Esophagus (tissue), 2 donors: ENCODE data around the gene HOXD3. TPM values are rescaled to one million over a fixed set of nuclear protein-coding genes. Genes with fewer than 3 reads are reported as not detected.

Experiments
- H3K27ac ChIP-seq, 2 donors: one replicate each; pipeline ENCODE4 v1.5.1; 2013; ENCODE audit warnings: low read depth in 2 of 2, mild to moderate bottlenecking in 2 of 2, inconsistent platforms in 1 of 2, low read length in 1 of 2, moderate library complexity in 1 of 2
- H3K27me3 ChIP-seq, 2 donors: one replicate each; pipeline ENCODE4 v1.6.1; 2013; ENCODE audit warnings: low read length in 2 of 2, control low read depth in 1 of 2, mild to moderate bottlenecking in 1 of 2; ENCODE audit not compliant: insufficient read depth in 2 of 2, control insufficient read depth in 1 of 2
- H3K36me3 ChIP-seq, 2 donors: one replicate each; pipeline ENCODE4 v1.6.1; 2013; ENCODE audit warnings: low read length in 1 of 2; ENCODE audit not compliant: control insufficient read depth in 2 of 2, insufficient read depth in 2 of 2
- H3K4me1 ChIP-seq, 2 donors: one replicate each; pipeline ENCODE4 v1.6.1; 2013; ENCODE audit warnings: low read length in 1 of 2; ENCODE audit not compliant: control insufficient read depth in 2 of 2, insufficient read depth in 2 of 2
- H3K4me3 ChIP-seq, 2 donors: one replicate each; pipeline ENCODE4 v1.5.1; 2013; ENCODE audit warnings: low read length in 2 of 2, mild to moderate bottlenecking in 2 of 2, low read depth in 1 of 2, moderate library complexity in 1 of 2
- H3K9me3 ChIP-seq, 2 donors: one replicate each; pipeline ENCODE4 v1.6.1; 2013; ENCODE audit warnings: mild to moderate bottlenecking in 2 of 2, low read depth in 1 of 2, low read length in 1 of 2, moderate library complexity in 1 of 2; ENCODE audit not compliant: control insufficient read depth in 2 of 2, insufficient read depth in 1 of 2
- WGBS, 2 donors: extraction: QIAGEN DNeasy Blood & Tissue Kit; methylation state at CpG; one replicate each; pipeline ENCODE4 v1.1.7; 2013; 5-methylcytosine and 5-hydroxymethylcytosine counted together
- polyA plus RNA-seq, 2 donors: library from polyadenylated mRNA; stranded (reverse); fragments of 200-250 nt; gene quantifications; one replicate each; pipeline ENCODE4 v1.2.3, GENCODE V29; 2013
- donor health status: healthy with polysubstance abuse.
- donor health status: Bipolar disorder and iron deficiency.

HOXD3 gene
- polyA plus RNA-seq, 2 donors: 0.35 to 0.77 TPM

DNA sequence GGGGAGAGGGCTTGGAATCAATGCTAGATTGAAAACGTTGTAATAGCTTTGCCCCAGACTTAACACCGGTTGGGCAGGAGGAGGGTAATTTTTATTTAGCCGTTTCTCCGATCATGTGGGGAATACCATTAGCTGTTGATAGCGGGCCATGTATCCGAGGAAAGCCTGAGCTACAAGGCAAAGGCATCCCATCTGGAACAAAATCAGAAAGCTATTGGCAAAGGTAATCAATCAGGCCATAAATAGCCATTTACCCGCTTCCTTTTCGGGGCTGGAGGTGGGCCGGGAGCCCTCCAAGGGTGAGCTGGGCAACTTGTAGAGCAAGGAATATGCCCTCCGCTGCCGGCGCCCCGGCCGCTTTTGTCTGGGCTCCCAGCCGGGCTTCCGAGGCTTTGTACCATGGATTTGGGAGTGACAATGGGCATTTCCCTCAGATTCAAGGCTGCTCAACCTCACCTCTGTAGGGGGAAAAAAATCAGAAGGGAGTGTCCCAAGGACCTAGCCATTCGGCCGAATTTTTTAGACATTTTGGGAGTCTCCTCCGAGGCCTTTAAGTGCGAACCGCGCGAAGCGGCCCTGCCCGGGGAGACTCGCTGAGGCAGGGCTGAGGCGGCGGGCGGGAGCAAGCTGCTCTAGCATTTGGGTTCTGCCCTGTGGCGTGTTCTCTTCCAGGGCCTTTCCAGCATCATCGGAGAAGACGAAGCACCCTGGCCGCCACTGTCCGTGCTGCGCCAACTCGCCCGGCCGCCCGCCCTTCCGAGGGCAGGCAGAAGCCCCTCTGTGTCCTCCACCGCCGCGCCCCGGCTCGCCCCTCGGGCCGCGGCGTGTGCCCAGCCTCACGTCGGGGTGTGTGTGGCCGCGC lies 35.7 kb upstream of the HOXD3 start:
- H3K27ac ChIP-seq: peak overlapping the region in 1 of 2 donors; percentile 17
- peaks cover 0 to 6% of the 10 kb centered on the region in 2 donors for H3K4me1 ChIP-seq
- peak overlapping the region in 1 of 2 donors; percentile 34 for H3K4me3 ChIP-seq
- H3K36me3 ChIP-seq: no peaks in the 10 kb centered on the region
- 17% methylated on average over 49 to 53 of the region's 53 CpGs for WGBS, 2 donors
- peaks cover 12 to 72% of the 10 kb centered on the region in 2 donors for H3K27me3 ChIP-seq
- peaks cover 7 to 11% of the 10 kb centered on the region in 2 donors for H3K9me3 ChIP-seq

DNA sequence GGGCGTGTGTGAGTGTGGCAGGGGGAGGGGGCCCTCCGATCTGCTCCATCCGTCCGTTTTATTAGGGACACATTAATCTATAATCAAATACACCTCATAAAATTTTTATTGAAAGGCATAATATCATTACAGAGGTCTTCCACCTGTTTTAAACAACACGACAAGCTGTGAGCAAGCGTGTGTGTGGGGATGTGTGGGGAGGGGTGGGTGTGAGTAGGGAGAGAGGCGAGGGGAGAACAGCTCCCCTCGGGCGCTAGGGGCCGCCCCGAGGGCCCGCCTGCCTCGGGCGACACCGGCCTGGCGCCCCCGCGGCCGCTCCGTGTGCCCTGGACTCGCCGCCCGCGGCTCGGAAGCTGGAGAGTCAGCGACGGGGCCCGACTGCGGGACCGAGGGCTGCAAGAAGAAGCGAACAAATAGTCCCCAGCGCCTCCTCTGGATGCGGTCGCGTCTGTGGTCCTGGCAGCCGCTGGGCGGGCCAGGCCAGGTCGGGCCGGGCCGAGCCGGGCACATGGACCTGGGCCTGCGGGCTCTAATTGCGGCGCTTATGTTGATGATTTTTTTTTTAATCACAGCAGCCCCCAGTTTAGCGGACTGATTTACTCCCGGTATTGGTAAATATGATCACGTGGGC lies 34.9 kb upstream of the HOXD3 start:
- peak overlapping the region; percentile 34 to 36 for H3K4me3 ChIP-seq

DNA sequence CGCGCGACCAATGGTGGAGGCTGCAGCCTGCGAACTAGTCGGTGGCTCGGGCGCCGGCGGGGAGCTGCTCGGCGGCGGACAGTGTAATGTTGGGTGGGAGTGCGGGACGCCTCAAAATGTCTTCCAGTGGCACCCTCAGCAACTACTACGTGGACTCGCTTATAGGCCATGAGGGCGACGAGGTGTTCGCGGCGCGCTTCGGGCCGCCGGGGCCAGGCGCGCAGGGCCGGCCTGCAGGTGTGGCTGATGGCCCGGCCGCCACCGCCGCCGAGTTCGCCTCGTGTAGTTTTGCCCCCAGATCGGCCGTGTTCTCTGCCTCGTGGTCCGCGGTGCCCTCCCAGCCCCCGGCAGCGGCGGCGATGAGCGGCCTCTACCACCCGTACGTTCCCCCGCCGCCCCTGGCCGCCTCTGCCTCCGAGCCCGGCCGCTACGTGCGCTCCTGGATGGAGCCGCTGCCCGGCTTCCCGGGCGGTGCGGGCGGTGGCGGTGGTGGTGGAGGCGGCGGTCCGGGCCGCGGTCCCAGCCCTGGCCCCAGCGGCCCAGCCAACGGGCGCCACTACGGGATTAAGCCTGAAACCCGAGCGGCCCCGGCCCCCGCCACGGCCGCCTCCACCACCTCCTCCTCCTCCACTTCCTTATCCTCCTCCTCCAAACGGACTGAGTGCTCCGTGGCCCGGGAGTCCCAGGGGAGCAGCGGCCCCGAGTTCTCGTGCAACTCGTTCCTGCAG lies 34.3 kb upstream of the HOXD3 start, which contains the start of gene HOXD9:
TSS of gene HOXD9 (plus strand) at position 37 of the 728 bp plus-strand sequence. CDS start at position 87, 50 bp downstream.
- H3K27me3 ChIP-seq: peaks cover 15 to 65% of the 10 kb centered on the region in 2 donors
- H3K27ac ChIP-seq: peak within 1 kb of the TSS; percentile 17 to 22
- WGBS, 2 donors: 3 to 7% methylated on average over 80 to 84 of the region's 84 CpGs
- peaks cover 2 to 7% of the 10 kb centered on the region in 2 donors for H3K9me3 ChIP-seq
- peaks cover 0 to 6% of the 10 kb centered on the region in 2 donors for H3K4me1 ChIP-seq
- no peaks in the 10 kb centered on the region for H3K36me3 ChIP-seq
- H3K4me3 ChIP-seq: peak within 1 kb of the TSS; percentile 34 to 36

More for the DNA sequence above, 34.9 kb upstream of the HOXD3 start:
- Histone ChIP-seq H3K27me3 (peaks cover 15 to 72% of the 10 kb centered on the region in 2 donors), H3K9me3 (peaks cover 6 to 7% of the 10 kb centered on the region in 2 donors), H3K4me1 (peaks cover 0 to 6% of the 10 kb centered on the region in 2 donors), H3K27ac (peak overlapping the region in 1 of 2 donors; percentile 22), H3K36me3 (no peaks in the 10 kb centered on the region)
- WGBS, 2 donors: 8 to 9% methylated on average over 34 to 47 of the region's 47 CpGs

DNA sequence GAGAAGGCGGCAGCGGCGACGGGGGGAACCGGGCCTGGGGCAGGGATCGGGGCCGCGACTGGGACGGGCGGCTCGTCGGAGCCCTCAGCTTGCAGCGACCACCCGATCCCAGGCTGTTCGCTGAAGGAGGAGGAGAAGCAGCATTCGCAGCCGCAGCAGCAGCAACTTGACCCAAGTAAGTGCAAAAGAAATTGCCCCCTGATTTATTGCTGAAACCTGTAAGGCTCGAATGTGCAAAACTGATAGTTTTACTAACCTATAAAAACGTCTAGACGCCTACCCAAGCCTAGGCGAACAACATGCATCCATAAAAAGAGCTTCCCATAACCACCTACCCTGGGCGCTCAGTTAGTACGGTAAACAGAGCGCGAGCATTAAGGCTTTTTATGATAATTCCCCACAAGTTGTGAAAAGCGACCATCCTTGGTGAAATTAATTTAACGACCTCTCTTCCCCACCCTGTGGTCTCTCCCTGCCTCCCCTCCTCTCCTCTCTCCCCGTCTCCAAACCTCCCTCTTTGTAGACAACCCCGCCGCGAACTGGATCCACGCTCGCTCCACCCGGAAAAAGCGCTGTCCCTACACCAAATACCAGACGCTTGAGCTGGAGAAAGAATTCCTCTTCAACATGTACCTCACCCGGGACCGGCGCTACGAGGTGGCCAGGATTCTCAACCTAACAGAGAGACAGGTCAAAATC lies 33.5 kb upstream of the HOXD3 start:
- Histone ChIP-seq H3K4me3 (peak overlapping the region; percentile 34 to 36), H3K36me3 (no peaks in the 10 kb centered on the region), H3K27me3 (peaks cover 11 to 58% of the 10 kb centered on the region in 2 donors), H3K9me3 (peaks cover 5 to 7% of the 10 kb centered on the region in 2 donors), H3K27ac (no peak overlapping the region), H3K4me1 (peaks cover 0 to 6% of the 10 kb centered on the region in 2 donors)
- 9% methylated on average over 40 of the region's 40 CpGs for WGBS, 2 donors

DNA sequence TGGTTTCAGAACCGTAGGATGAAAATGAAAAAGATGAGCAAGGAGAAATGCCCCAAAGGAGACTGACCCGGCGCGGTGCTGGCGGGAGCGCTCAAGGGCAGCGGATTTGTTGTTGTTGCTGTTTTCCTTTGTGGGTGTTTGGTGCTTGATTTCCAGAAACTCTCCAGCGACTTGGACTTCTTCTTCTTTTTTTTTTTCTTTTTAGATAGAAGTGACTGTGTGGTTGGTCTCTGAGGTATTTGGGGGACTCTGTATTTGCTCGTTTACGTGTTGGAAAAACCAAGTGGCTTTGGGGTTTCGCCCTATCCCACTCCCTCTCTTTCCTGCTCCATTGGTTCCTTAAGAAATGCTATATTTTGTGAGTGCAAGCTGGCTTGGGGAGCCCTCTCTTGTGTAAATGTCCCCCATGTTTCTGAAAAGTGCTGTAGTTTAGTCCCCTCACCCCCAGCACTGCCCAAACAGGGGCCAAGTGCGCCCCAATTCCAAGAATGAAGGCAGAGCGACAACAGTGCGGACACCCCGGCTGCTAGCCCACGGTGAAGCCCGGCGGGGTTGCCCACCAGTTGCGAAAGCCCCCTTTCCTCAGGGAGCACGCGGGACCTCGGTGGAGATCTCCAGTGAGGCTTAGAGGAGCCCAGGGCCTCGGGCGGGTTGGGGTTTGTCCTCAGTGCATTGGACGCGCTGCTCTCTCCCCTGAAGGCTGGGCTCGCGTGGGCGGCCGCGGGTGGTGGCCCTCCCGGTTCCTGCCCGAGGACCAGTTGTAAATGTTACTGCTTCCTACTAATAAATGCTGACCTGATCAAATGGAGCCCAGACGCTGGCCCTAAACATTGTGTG lies 32.8 kb upstream of the HOXD3 start:
- Histone ChIP-seq H3K4me1 (peaks cover 1 to 8% of the 10 kb centered on the region in 2 donors), H3K36me3 (no peaks in the 10 kb centered on the region), H3K9me3 (peaks cover 5 to 7% of the 10 kb centered on the region in 2 donors), H3K27me3 (peaks cover 11 to 60% of the 10 kb centered on the region in 2 donors), H3K4me3 (peak overlapping the region in 1 of 2 donors; percentile 20), H3K27ac (peak overlapping the region in 1 of 2 donors; percentile 6)
- 15 to 16% methylated on average over 34 of the region's 34 CpGs for WGBS, 2 donors

DNA sequence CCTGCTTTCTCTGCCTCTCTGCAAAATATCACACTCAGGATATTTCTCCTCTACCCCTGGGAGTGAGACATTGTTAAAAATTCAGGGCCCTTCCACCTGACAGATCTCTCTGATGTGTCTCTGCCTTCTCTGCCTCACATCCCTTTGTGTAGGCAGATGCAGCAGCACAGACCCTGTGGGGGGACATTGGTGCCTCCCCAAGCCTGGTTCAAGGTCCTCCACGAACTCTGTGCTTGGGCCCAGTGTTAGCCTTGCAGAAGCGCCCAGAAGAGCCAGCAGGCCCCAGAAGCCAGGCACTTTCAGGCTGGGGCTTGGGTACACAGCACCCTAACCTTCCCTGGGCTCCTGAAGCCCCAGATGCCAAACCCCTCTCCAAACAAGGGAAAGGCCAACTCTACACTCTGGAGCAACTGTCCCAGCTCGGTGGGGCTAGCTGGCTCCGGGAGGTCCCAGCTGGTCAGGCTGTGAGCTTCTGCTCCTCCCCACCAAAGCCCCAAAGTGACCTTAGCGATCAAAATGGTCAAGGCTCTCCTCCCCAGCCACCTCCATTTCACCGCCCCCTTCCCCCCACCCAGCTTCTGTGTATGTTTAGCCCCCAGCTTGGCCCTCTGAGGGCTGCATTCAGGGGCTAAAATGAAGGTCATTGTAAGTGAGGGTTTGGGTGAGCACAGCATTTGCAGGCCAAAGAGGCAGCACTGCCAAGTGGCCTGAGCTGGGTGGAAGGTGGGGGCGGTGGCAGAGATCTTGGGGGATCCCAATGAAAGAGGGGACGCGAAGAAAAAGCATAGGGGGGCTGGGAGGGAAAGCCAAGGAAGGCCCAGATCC lies 31.9 kb upstream of the HOXD3 start:
- Histone ChIP-seq H3K27ac (peak overlapping the region in 1 of 2 donors; percentile 6), H3K36me3 (no peaks in the 10 kb centered on the region), H3K4me3 (no peak overlapping the region), H3K9me3 (peaks cover 5 to 7% of the 10 kb centered on the region in 2 donors), H3K27me3 (peaks cover 11 to 60% of the 10 kb centered on the region in 2 donors), H3K4me1 (peaks cover 4 to 9% of the 10 kb centered on the region in 2 donors)
- 23 to 40% methylated on average over 9 of the region's 9 CpGs for WGBS, 2 donors

DNA sequence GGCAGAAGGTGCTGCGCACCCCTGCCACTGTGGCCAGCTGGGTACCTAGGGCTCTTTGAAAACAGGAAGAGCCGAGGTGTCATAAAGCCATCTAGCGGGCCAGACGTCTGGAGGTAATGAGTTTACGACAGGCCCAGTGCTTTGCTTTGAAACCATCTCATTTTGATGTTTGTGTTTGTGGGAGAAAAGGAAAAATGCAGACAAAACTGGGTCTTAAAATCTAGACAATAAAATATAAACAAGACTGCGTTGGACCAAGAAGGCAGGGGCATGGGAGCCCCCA lies 31.4 kb upstream of the HOXD3 start:
- Histone ChIP-seq H3K9me3 (peaks cover 5 to 7% of the 10 kb centered on the region in 2 donors), H3K27me3 (peaks cover 11 to 60% of the 10 kb centered on the region in 2 donors), H3K36me3 (no peaks in the 10 kb centered on the region), H3K27ac (no peak overlapping the region), H3K4me1 (peaks cover 4 to 12% of the 10 kb centered on the region in 2 donors), H3K4me3 (no peak overlapping the region)
- WGBS, 2 donors: 23 to 32% methylated on average over 6 of the region's 6 CpGs
